Measurements from ENCODE around the gene UNC13C.

DNA sequence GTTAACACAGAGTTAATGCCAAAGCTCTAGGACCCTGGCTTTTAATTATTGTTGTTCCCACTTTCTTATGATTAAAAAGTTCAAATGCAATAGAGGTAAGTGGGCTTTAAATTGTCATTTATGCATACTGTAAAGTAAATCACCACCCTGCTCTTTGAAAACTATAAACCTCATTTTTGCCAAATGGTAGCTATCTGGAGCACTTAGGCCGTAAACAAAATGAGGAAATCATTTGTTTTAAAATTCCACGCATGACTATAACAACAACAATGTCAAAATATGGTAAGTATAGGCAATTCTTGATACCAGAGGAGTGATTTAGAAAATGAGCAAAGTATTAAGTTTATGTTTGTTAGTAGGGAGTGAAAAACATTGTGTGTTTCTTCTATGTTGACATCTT lies 1.8 kb downstream of the UNC13C start:
- TF ChIP-seq, protein P1, sequence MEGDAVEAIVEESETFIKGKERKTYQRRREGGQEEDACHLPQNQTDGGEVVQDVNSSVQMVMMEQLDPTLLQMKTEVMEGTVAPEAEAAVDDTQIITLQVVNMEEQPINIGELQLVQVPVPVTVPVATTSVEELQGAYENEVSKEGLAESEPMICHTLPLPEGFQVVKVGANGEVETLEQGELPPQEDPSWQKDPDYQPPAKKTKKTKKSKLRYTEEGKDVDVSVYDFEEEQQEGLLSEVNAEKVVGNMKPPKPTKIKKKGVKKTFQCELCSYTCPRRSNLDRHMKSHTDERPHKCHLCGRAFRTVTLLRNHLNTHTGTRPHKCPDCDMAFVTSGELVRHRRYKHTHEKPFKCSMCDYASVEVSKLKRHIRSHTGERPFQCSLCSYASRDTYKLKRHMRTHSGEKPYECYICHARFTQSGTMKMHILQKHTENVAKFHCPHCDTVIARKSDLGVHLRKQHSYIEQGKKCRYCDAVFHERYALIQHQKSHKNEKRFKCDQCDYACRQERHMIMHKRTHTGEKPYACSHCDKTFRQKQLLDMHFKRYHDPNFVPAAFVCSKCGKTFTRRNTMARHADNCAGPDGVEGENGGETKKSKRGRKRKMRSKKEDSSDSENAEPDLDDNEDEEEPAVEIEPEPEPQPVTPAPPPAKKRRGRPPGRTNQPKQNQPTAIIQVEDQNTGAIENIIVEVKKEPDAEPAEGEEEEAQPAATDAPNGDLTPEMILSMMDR (IDR thresholded peaks at IDR 0.05), result no peak
- TF ChIP-seq POLR2A (IDR thresholded peaks at IDR 0.05) (no peak), POLR2AphosphoS5 (IDR thresholded peaks at IDR 0.05; ENCODE audit: insufficient read depth in 1 of 2, low read depth in 1 of 2) (no peak)

All from vagina (tissue), 2 donors.